KOPT-K1 (cell line): ENCODE measurements around the gene PPP1R3D.

ENCODE experiments used
- H3K27ac ChIP-seq: fragments of 200-600 bp; sonication (generic); 2 replicates; pipeline ENCODE4 v1.5.1; 2016; ENCODE audit warnings: antibody characterized with exemption, mild to moderate bottlenecking, low read depth, low read length; ENCODE audit not compliant: poor library complexity, severe bottlenecking
- H3K36me3 ChIP-seq: fragments of 200-600 bp; sonication (generic); 2 replicates; pipeline ENCODE4 v1.5.1; 2017; ENCODE audit warnings: antibody characterized with exemption, mild to moderate bottlenecking, low read length, moderate library complexity; ENCODE audit not compliant: insufficient read depth
- H3K9me3 ChIP-seq: fragments of 200-600 bp; sonication (generic); 2 replicates; pipeline ENCODE4 v1.5.1; 2017; ENCODE audit warnings: antibody characterized with exemption, low read length, mild to moderate bottlenecking; ENCODE audit not compliant: insufficient read depth, poor library complexity, severe bottlenecking

The PPP1R3D gene

DNA sequence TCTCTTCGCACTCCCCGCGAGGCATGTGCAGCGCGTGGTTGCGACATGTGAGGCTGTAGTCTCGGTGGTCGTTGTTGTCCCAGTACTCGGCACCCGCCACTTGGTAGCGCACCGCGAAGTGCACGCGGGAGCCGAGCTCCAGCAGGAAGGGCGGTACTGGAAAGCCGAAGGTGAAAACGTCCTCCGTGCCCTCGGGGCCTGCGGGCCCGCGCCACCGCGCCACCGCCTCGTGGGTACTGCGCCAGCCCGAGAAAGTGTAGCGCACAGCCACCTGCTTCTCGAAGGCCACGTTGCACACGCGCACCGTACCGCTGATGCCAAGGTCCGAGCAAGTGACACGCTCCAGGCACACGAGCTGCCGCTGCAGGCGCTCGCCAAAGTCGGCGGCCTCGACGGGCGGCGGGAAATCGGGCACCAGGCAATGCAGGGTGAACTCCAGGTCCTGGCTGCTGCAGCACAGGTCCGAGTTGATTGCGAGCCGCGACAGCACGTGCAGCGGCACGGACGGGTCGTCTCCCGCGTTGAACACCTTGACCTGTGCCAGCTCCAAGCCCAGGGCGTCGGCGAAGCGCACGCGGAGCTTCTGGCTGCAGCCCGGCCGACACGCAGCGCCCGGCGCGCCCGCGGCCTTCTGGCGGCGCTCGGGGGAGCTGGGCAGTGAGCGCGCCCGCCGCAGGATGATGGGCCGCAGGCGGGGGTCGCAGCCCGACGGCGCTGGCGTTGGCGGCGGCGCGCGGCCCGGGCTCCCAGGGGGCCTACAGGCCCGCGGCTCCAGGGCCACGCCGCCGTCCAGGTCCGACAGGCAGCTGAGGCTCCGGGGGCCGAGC is 840 bp downstream of the PPP1R3D start:
- Histone ChIP-seq H3K27ac (no peak overlapping the region), H3K9me3 (no peaks in the 10 kb centered on the region), H3K36me3 (peaks cover 39% of the 10 kb centered on the region)

DNA sequence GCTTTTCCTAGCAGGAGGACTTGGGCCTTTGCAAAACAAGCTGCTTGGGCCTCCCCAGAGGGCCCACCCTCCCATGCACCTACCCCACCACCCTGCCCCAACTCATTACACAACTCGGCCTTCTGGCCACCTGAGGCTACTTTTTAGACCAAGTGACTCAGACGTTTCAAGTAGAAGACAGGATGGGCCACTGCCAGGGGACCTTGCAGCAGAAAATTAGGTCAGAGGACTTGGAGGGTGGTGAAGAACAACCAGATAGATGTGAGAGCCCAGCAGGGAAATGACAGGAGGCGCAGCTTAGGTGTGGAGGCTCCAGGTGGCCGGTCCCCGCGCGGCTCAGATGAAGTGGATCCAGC is 1.4 kb downstream of the PPP1R3D start:
- Histone ChIP-seq H3K27ac (no peak overlapping the region), H3K9me3 (no peaks in the 10 kb centered on the region), H3K36me3 (peaks cover 33% of the 10 kb centered on the region)

DNA sequence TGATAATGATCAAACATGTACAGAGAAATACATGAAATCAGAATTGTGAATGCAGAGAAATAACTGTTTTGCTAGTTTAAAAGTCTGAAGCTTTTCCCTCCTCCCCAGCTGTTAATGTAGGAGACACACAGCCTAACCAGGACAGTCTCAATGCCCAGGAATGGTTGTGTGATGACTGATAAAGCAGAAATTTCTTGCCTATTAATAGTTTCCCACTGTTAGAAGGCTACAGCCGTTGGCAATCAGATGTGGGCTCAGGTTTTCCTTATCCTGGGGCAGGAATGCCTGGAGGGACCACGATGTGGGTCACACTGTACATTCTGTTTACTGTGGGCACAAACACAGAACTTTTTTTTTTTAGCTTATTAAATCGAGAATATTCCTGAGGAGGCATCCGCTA is 1.9 kb downstream of the PPP1R3D start:
- peaks cover 28% of the 10 kb centered on the region for H3K36me3 ChIP-seq
- H3K27ac ChIP-seq = no peak overlapping the region
- no peaks in the 10 kb centered on the region for H3K9me3 ChIP-seq

DNA sequence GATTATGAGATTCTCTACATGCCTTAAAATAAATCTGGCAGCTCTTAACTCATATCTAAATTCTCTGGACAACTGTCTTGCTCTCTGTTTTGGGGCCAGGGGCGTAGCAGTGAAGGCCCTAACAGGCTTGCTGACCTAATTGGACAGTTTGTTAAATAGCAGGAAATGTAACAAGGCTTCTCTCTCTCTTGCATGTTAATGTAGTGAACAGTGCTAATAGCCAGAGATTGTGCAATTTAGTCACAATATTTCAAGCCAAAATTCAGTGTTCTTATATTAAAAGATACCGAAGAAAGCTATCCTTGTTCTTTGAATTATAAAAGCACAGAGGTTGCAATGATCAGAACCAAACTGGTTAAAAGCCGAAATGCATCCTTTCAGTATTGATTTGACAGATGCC is 3.0 kb downstream of the PPP1R3D start:
- Histone ChIP-seq H3K27ac (no peak overlapping the region), H3K36me3 (peaks cover 17% of the 10 kb centered on the region), H3K9me3 (no peaks in the 10 kb centered on the region)

DNA sequence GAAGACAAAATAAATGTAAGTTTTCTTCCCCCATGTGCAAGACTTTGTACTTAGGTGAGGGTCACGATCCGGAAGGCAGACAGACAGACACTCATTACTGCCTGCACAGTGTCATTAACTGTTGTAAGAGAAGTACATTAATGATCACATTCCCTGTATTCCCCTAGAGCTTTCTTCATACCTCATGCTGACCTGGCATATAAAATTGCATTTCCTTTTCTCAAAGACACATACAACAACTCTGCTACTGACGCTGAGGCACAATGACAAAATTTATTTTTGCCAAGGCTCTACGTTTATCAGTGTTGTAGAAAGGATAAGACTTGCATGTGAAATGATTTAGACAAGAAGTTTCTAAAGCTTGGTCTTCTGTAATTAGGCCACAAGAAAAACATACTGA is 3.7 kb downstream of the PPP1R3D start:
- H3K27ac ChIP-seq = no peak overlapping the region
- peaks cover 12% of the 10 kb centered on the region for H3K36me3 ChIP-seq
- no peaks in the 10 kb centered on the region for H3K9me3 ChIP-seq

DNA sequence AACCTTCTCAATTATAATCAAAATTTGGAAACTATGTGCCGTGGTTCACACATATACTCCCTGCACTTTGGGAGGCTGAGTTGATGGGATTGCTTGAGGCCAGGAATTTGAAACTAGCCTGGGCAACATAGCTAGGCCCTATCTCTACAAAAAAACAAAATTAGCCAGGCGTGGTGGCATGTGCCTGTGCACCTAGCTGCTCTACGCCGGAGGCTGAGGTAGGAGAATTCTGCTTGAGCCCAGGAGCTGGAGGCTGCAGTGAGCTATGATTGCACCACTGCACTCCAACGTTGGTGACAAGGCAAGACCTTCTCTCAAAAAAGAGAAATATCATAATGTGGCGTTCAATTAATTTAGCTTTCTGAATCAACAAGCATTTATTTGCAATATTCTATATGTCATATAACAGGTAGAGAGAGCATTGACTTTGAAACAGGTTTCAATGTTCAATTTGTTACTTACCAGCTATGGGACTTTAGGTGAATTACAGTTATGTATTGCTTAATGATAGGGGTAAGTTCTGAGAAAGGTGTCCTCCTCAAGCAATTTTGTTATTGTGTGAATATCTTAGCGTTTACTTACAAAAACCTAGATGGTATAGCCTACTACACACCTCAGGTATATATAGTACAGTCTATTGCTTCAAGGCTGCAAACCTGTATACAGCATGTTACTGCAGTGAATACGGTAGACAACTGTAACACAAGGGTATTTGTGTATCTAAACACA is 4.5 kb downstream of the PPP1R3D start:
- peaks cover 12% of the 10 kb centered on the region for H3K36me3 ChIP-seq
- no peak overlapping the region for H3K27ac ChIP-seq

DNA sequence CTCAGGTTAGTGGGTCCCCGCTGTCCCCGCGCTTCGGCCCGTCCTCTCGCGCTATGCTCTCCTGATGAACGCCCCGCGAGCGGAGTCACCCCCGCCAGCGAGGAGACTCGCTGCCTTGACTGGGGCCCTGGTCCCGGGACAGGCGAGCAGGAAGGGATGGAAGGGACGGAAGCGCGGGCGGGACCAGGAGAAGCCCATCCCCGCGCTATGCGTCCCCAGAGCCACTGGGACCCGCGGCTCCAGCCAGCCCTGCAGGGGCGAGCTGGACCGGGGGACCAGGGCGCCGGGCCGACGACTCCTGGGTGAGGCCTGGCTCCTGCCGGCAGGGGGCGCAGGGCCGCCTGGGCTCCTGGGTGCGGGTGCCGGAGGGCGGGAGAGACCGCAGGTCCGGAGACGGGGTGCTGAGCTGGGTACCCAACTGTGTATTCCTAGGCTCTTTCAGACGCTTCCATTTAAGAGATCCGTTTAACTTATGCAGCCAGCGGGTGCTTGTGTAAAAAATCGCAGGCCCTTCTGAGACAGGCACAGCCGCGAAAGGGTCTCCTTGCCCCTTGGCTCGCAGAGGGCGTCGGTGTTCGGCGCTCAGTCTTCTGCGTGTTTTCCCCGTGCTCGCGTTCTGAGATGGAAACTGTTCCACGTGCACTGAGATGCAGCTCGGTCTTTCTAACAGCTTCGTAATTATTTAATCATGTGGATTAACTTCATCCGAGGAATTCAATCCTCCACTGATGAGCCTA is 6.1 kb downstream of the PPP1R3D start:
- Histone ChIP-seq H3K27ac (peak overlapping the region; percentile 99), H3K9me3 (no peaks in the 10 kb centered on the region), H3K36me3 (peaks cover 14% of the 10 kb centered on the region)

More for the DNA sequence above, 4.5 kb downstream of the PPP1R3D start:
- no peaks in the 10 kb centered on the region for H3K9me3 ChIP-seq

DNA sequence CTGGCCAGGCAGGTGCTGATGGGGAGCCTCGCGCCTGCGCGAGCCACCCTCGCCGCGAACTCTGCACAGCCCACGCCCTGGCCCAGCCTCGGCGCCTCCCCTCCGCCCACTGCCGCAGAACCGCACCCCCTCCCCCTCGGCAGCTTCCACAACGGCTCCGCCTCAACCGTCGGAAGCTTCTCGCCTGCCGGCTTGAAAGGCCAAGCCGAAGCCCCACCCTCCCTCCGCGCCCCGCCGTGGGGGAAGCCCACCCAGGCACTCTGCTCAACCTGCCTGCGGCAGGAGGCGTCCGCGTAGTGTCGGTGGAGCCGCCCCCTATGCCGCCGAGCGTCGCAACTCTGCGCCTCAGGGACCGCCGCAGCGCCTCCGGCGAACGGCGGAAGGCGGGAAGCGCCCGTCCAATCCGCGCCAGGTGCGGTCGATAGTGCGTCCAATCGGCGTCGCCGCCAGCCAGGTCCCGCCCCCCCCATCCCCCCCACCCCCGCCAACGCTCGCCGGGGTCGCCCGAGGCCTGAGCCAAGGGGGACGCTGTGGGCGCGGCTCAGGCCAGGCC is 6.7 kb downstream of the PPP1R3D start, which contains the start of gene SYCP2:
Gene SYCP2, minus strand, starts transcription at position 342 of the 553 bp plus-strand sequence. CDS start 11,224 bp downstream, outside the sequence.
- H3K36me3 ChIP-seq = peaks cover 10% of the 10 kb centered on the region
- no peaks in the 10 kb centered on the region for H3K9me3 ChIP-seq
- peak within 1 kb of the TSS; percentile 99 for H3K27ac ChIP-seq

DNA sequence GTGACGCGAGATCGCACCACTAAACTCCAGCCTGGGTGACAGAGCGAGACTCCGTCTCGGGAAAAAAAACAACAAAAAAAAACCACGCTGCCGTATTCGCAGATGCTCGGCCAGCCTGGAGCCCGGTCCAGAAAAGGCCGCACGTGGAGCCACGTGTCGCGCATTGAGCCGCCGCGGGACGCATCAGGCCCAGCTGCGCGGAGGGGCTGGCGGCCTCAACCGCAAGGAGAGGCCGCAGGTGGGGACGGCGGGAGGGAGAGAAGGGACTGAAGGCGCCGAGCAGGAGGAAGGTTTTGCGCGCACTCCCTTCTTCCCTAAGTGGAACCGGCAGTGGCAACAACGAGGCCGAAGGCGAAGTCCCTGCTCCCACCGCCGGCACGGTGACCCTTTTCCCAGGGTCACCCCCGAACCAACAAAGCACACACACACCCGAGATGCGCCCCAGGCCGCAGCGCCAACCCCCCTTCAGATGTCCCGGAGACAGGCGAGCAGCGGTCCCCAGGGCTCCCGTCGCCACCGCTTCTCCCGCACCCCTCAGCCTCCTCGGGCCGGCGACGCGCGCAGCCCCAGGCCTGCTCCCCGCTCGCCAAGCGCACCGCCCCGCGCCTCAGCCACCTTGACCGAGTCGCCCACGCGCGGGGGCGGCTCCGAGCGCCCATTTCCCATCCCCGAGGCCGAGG is 7.3 kb downstream of the PPP1R3D start:
- peak overlapping the region; percentile 99 for H3K27ac ChIP-seq
- peaks cover 6% of the 10 kb centered on the region; the same call in 1 of the 2 replicates for H3K36me3 ChIP-seq
- no peaks in the 10 kb centered on the region for H3K9me3 ChIP-seq

DNA sequence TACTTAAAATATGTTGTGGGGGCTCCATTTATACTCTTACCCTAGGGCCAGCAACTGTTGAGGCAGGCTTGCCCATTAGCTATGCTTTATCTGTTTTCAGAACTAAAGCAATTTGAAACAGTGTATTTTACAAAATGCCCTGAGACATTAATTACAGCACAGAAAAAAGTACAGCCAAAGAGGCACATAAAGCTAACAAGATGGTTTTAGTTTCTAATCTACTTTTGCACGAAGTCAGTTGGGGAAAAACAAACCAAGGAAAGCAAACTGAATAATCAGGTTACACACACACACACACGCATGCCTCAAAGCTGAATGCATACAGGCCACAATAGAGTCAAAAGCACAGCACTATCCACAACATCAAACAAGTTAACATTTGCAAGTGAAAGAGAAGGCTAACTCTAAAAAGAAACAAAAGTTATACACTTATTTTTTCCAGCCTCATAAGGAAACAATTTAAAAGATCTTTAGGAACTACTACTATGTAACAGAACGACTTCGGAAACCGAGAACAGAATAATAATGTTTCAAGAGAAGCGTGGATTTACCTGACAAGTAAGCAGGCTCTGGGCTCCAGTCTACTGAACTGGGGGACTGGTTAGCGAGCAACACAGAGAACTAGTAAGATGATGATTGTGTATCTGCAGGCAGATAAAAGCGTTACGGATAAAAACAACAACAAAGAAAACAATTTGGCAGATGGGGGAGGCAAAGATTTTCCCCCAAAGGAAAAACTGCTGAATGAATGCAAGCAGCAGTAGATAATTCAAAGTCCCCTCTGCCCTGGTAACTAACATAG is 8.4 kb downstream of the PPP1R3D start:
- Histone ChIP-seq H3K27ac (peak overlapping the region; percentile 99), H3K36me3 (peaks cover 6% of the 10 kb centered on the region), H3K9me3 (no peaks in the 10 kb centered on the region)

DNA sequence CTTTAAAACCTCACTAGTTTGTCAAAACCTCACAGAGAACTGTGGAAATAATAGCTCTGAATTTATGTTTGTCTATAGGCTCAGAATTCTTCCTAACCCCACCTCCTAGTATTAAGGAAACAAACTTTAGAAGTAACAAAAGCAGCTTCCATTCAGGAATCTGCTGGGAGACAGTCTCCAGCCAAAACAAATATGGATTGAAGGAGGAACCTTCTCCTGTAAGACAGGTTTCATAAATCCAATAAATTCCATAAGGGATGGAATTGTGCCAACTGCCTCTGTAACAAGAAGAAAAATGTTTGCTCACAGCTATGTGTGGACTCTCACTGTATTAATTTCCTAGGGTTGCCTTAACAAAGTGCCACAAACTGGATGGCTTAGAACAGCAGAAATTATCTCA is 14.2 kb downstream of the PPP1R3D start:
- Histone ChIP-seq H3K9me3 (no peaks in the 10 kb centered on the region), H3K27ac (no peak overlapping the region), H3K36me3 (peaks cover 20% of the 10 kb centered on the region)

DNA sequence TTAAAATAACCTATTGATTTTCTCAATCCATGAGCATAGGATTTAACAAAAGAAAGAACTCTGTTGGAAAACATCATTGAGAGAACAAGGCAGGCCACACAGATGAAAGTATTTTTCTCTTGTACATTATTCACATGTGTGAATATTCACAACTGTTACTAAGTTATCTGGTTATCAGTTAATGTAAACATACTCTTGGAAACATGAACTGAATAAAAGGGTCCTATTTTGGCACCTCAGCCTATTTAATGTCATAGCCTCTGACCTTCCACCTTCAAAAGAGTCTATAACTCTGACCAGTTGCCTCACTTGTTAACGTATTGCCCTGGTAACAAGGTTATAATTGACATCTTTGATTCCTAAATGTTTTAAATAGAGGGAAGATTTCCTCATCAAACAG is 14.7 kb downstream of the PPP1R3D start:
- Histone ChIP-seq H3K36me3 (peaks cover 22% of the 10 kb centered on the region), H3K27ac (no peak overlapping the region), H3K9me3 (no peaks in the 10 kb centered on the region)

DNA sequence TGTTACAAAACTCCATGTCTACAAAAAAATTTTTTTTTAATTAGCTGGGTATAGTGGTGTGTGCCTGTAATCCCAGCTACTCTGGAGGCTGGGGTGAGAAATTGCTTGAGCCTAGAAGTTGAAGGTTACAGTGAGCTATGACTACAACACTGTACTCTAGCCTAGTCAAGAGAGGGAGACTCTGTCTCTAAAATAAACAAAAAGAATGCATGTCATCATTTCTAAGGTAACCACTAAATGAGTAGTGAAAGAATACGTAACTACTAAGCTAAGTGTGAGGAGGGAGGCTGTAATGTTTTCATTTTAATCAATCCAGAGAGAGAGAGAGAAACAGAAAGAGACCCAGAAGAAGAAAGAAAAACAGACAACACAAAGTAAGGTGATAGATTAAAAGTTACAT is 16.6 kb downstream of the PPP1R3D start:
- Histone ChIP-seq H3K9me3 (no peaks in the 10 kb centered on the region), H3K27ac (no peak overlapping the region)

DNA sequence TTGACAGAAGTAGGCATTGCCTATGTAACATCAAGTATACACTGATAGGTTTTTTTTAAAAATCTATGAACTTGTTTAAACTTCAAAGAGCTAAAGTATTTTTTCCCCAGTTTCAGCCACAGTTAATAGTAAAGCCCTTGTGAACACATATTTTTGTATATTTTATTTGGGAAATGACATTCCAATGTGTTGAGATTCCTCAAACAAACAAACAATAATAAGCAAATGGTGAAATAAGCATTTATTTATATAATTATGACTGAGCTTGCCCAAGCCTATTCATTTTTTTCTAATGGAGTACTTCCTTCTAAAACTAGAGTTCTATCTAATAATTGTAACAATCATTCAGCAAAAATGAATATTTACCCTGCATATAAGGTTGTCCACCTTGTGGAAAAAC is 19.2 kb downstream of the PPP1R3D start:
- H3K27ac ChIP-seq = no peak overlapping the region
- no peaks in the 10 kb centered on the region for H3K9me3 ChIP-seq
- peaks cover 51% of the 10 kb centered on the region for H3K36me3 ChIP-seq

More for the DNA sequence above, 16.6 kb downstream of the PPP1R3D start:
- peaks cover 34% of the 10 kb centered on the region for H3K36me3 ChIP-seq
